Esophagus muscularis mucosa (tissue), 4 donors: Measurements from ENCODE around the gene ANKDD1A. TPM values are rescaled to one million over a fixed set of nuclear protein-coding genes. Genes with fewer than 3 reads are reported as not detected.

ENCODE experiments used
- DNase-seq: peaks from one replicate; pipeline ENCODE4 v3.0.0-alpha.2; 2017; ENCODE audit errors: extremely low spot score
- H3K27ac ChIP-seq, 4 donors: fragments of 200-600 bp; sonication (generic); replicated peaks in 1 of 4; 1 replicate in 3 of 4; 2 replicates in 1 of 4; pipeline ENCODE4 v1.5.1; 2016 to 2019; ENCODE audit warnings: mild to moderate bottlenecking in 1 of 4
- H3K27me3 ChIP-seq, 4 donors: fragments of 200-600 bp; sonication (generic); one replicate each; pipeline versions ENCODE4 v1.5.1 to v1.6.0; 2016 to 2019
- H3K36me3 ChIP-seq, 4 donors: fragments of 200-600 bp; sonication (generic); one replicate each; pipeline ENCODE4 v1.5.1; 2016 to 2019
- H3K4me1 ChIP-seq, 4 donors: fragments of 200-600 bp; sonication (generic); one replicate each; pipeline ENCODE4 v1.5.1; 2016 to 2019
- H3K4me3 ChIP-seq, 4 donors: fragments of 200-600 bp; sonication (generic); 1 replicate in 2 of 4; 2 replicates in 2 of 4; pipeline ENCODE4 v1.5.1; 2016 to 2019; ENCODE audit warnings: mild to moderate bottlenecking in 4 of 4, moderate library complexity in 1 of 4
- H3K9me3 ChIP-seq, 4 donors: fragments of 200-600 bp; sonication (generic); 1 replicate in 3 of 4; 2 replicates in 1 of 4; pipeline ENCODE4 v1.5.1; 2016 to 2019
- CTCF ChIP-seq, 3 experiments: fragments of 200-600 bp in 2 of 3; fragments of 450-650 bp in 1 of 3; sonication (generic) in 2 of 3; IDR thresholded peaks; one replicate each; pipeline ENCODE4 v1.5.1; 2017 to 2019; ENCODE audit warnings: antibody characterized with exemption in 3 of 3, mild to moderate bottlenecking in 2 of 3, moderate library complexity in 1 of 3
- EP300 ChIP-seq: sonication (generic); formaldehyde crosslinking; IDR thresholded peaks from one replicate; pipeline ENCODE4 v1.6.1; 2017; ENCODE audit warnings: antibody characterized with exemption
- POLR2A ChIP-seq: fragments of 450-650 bp; IDR thresholded peaks from one replicate; pipeline ENCODE4 v1.6.1; 2017; ENCODE audit warnings: antibody characterized with exemption, moderate library complexity, mild to moderate bottlenecking, low read depth
- POLR2AphosphoS5 ChIP-seq, 2 donors: sonication (generic); formaldehyde crosslinking; IDR thresholded peaks; one replicate each; pipeline ENCODE4 v1.6.1; 2017; ENCODE audit warnings: antibody characterized with exemption in 2 of 2
- WGBS: methylation state at CpG from one replicate; pipeline ENCODE4 v1.1.5; 2018; 5-methylcytosine and 5-hydroxymethylcytosine counted together
- intact Hi-C: fragments of 100-400 bp; cut with DNase I; formaldehyde crosslinking; loops from one replicate; pipeline ENCODE4 v1.15.1; 2023
- total RNA-seq, 4 donors: library from RNA; depleted of rRNA; stranded (reverse); fragments of >200 nt; gene quantifications; one replicate each; pipeline versions ENCODE4 v1.1.0 to v1.2.1, GENCODE V29; 2016

Gene ANKDD1A
- total RNA-seq, 4 donors from 2014 or later = 10.0 to 14.7 (median 11.0) TPM

DNA sequence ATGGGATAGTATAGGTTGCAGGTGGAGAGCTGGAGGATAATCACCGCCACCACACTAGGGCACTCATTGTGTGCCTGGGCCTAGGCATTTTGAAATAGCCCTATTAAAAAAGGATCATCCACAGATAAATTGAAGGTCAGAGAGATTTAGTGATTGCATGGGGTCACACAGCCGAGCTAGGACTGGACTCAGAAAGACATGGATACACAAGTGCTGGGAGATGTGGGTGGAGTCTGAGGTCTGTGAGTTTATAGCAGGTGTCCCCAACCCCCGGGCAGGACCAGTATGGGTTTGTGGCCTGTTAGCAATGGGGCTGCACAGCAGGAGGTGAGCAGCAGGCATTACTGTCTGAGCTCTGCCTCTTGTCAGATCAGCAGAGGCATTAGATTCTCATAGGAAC lies 5.3 kb upstream of the ANKDD1A start:
- Histone ChIP-seq H3K9me3 (peaks cover 2 to 5% (median 4%) of the 10 kb centered on the region in 4 donors), H3K36me3 (no peaks in the 10 kb centered on the region), H3K4me1 (peaks cover 4 to 21% (median 18%) of the 10 kb centered on the region in 4 donors), H3K27ac (no peak overlapping the region), H3K4me3 (no peak overlapping the region), H3K27me3 (no peaks in the 10 kb centered on the region)
- TF ChIP-seq POLR2AphosphoS5 (IDR thresholded peaks at IDR 0.05) = no peak
- TF ChIP-seq POLR2A = no peak
- TF ChIP-seq EP300 = no peak
- no peak for TF ChIP-seq CTCF (IDR thresholded peaks at IDR 0.05)
- no peak for DNase-seq
- intact Hi-C loops = loop anchor here (5.0 kb wide), 2 partner anchors 64 to 219 kb away; partner anchors contain the start of gene PLEKHO2
- WGBS = 89% methylated on average over 3 of the region's 3 CpGs

DNA sequence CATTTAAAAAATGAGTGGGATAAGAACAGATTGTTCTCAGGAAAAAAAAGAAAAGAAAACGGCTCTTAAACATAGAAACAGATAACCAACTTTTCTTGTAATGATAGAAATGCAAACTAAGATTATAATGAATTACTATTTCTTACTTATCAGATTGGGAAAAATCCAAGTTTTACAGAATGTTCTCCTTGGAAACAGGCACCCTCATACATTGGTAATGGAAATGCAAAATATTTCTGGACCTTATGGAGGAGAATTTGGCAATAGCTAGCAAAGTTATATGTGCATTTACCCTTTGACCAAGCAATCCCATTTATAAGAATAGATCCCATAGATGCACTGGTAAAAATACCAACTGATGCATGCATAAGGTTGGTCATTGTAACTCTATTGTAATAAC lies 3.7 kb upstream of the ANKDD1A start:
- H3K27ac ChIP-seq = no peak overlapping the region
- DNase-seq = no peak
- no peaks in the 10 kb centered on the region for H3K27me3 ChIP-seq
- TF ChIP-seq EP300 (no peak), POLR2AphosphoS5 (IDR thresholded peaks at IDR 0.05) (no peak), POLR2A (no peak), CTCF (IDR thresholded peaks at IDR 0.05) (no peak)
- no peaks in the 10 kb centered on the region for H3K36me3 ChIP-seq
- intact Hi-C loops = loop anchor here (5.0 kb wide), 2 partner anchors 66 to 221 kb away; partner anchors contain the start of gene PLEKHO2
- peaks cover 5 to 35% (median 32%) of the 10 kb centered on the region in 4 donors for H3K4me1 ChIP-seq
- no peak overlapping the region for H3K4me3 ChIP-seq
- 89% methylated on average over 1 of the region's 1 CpG for WGBS
- H3K9me3 ChIP-seq = no peaks in the 10 kb centered on the region

GRCh38 chr15:64909546-64909945 lies 2.2 kb upstream of the ANKDD1A start:
- H3K9me3 ChIP-seq = no peaks in the 10 kb centered on the region
- no peak for DNase-seq
- TF ChIP-seq POLR2AphosphoS5 (IDR thresholded peaks at IDR 0.05) (no peak), CTCF (IDR thresholded peaks at IDR 0.05) (no peak), POLR2A (no peak), EP300 (no peak)
- no peaks in the 10 kb centered on the region for H3K36me3 ChIP-seq
- H3K27ac ChIP-seq = no peak overlapping the region
- intact Hi-C loops = loop anchor here (5.0 kb wide), 2 partner anchors 67 to 222 kb away; partner anchors contain the start of gene PLEKHO2
- WGBS = 85% methylated on average over 3 of the region's 3 CpGs
- H3K27me3 ChIP-seq = no peaks in the 10 kb centered on the region
- H3K4me3 ChIP-seq = no peak overlapping the region
- H3K4me1 ChIP-seq = peaks cover 5 to 38% (median 32%) of the 10 kb centered on the region in 4 donors

DNA sequence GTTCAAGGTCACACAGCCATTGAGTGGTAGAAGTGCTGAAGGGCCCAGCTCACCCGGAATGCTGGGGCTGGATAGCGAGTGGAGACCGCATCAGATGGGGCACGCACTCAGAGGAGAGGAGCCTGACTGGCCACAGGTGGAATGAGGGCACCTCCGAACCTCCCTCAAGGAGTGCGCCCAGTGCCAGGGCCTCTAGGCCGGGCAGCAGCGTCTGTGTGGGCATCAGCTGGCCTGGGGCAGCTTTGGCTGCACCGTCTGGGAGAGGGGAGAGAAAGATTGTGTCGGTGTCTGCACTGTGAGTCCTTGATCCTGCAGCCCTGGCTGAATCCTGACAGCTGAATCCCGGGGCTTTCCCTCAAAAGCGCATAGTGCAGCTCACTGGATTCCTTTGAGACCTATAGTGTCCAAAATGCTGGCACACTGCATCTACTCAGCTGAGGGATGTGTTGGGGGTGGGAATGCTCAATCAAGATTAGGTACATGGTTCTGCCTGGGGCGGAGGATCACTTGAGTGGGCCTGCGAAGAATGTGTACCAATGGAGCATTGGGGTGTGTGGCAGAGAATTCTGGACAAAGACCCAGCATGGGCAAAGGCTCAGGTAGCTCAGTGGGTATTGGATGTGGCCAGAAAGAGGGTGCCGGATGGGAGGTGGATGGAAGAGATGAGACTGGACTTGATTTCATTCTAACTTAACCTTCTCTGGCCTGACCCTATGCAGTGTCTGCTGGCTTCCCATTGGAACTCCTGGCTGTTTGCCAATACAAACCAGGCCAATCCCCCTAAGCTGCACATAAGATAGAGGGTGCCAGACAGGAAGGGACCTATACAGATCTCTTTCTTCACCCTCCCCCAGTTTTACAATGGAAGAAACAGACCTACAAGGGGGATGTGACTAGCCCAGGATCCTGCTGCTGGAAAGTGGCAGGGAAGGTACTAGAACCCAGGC lies 950 bp downstream of the ANKDD1A start:
- Histone ChIP-seq H3K4me3 (peak overlapping the region; percentile 65 to 84 (median 66)), H3K27me3 (no peaks in the 10 kb centered on the region), H3K4me1 (peaks cover 5 to 26% (median 22%) of the 10 kb centered on the region in 4 donors), H3K36me3 (no peaks in the 10 kb centered on the region), H3K9me3 (no peaks in the 10 kb centered on the region), H3K27ac (peak overlapping the region in 2 of 4 donors; percentile 66 to 74)
- 88% methylated on average over 7 of the region's 15 CpGs for WGBS
- no peak for DNase-seq
- intact Hi-C loops = no loop called here
- TF ChIP-seq EP300 = no peak
- no peak for TF ChIP-seq POLR2AphosphoS5 (IDR thresholded peaks at IDR 0.05)
- no peak for TF ChIP-seq CTCF (IDR thresholded peaks at IDR 0.05)
- no peak for TF ChIP-seq POLR2A
